PC-9 (cell line): ENCODE measurements around the gene TRPV3.

Experiments
- CTCF ChIP-seq: fragments of 200-600 bp; sonication (generic); conservative IDR thresholded peaks from 2 replicates; pipeline ENCODE4 v1.6.1; 2017; ENCODE audit warnings: mixed run types, antibody characterized with exemption, mild to moderate bottlenecking, moderate library complexity
- EZH2 ChIP-seq: fragments of 200-600 bp; sonication (generic); IDR thresholded peaks from 2 replicates; pipeline ENCODE4 v1.8.0; 2017; ENCODE audit warnings: antibody characterized with exemption, low read depth

- TF ChIP-seq CTCF (no peak), EZH2 (no peak)
Measured at GRCh38 chr17:3475251-3475685, 82.3 kb downstream of the TRPV3 start.
